A673 (cell line): ENCODE measurements around the gene RECQL5. TPM values are rescaled to one million over a fixed set of nuclear protein-coding genes. Genes with fewer than 3 reads are reported as not detected.

Source experiments
- BruUV-seq: library from RNA; stranded (reverse); fragments of 400-500 nt; replicated peaks from 2 replicates; lab custom pipeline; 2021; lab: Mats Ljungman, UMichigan
- CTCF ChIA-PET: fragments of 300-600 bp; sonication (Branson Sonifier 250); formaldehyde crosslinking; loops from one replicate; lab custom pipeline; 2022; ENCODE audit warnings: antibody characterized with exemption; lab: Charles Lee
- POLR2A ChIA-PET: fragments of 300-600 bp; sonication (Branson Sonifier 250); formaldehyde crosslinking; loops from one replicate; lab custom pipeline; 2022; ENCODE audit warnings: antibody characterized with exemption; ENCODE audit not compliant: low non-redundant PET; lab: Charles Lee
- DNase-seq: peaks from one replicate; pipeline ENCODE4 v3.0.0-alpha.2; 2015; ENCODE audit warnings: low spot score
- H3K27ac ChIP-seq: fragments of 200-600 bp; sonication (generic); 2 replicates; pipeline ENCODE4 v1.5.1; 2016; ENCODE audit warnings: mixed run types, low read depth, mild to moderate bottlenecking, mixed read lengths, antibody characterized with exemption, low read length; ENCODE audit not compliant: poor library complexity, severe bottlenecking
- H3K27me3 ChIP-seq: fragments of 200-600 bp; sonication (generic); replicated peaks from 2 replicates; pipeline ENCODE4 v1.6.1; 2017; ENCODE audit warnings: mixed run types, low read depth, mild to moderate bottlenecking, mixed read lengths, antibody characterized with exemption, low read length; ENCODE audit not compliant: insufficient read depth, poor library complexity
- H3K36me3 ChIP-seq: fragments of 200-600 bp; sonication (generic); 2 replicates; pipeline ENCODE4 v1.6.1; 2016; ENCODE audit warnings: mixed run types, mild to moderate bottlenecking, mixed read lengths, antibody characterized with exemption, low read length; ENCODE audit not compliant: insufficient read depth, poor library complexity, severe bottlenecking
- H3K4me1 ChIP-seq: fragments of 200-600 bp; sonication (generic); 2 replicates; pipeline ENCODE4 v1.6.1; 2017; ENCODE audit warnings: mixed run types, mild to moderate bottlenecking, mixed read lengths, antibody characterized with exemption, low read length; ENCODE audit not compliant: insufficient read depth, poor library complexity, severe bottlenecking
- H3K4me3 ChIP-seq: fragments of 200-600 bp; sonication (generic); 2 replicates; pipeline ENCODE4 v1.5.1; 2016; ENCODE audit warnings: low read depth, mixed run types, mild to moderate bottlenecking, mixed read lengths, low read length; ENCODE audit not compliant: poor library complexity, severe bottlenecking
- H3K9me3 ChIP-seq: fragments of 200-600 bp; sonication (generic); 2 replicates; pipeline ENCODE4 v1.6.1; 2016; ENCODE audit warnings: mixed run types, low read depth, mild to moderate bottlenecking, mixed read lengths, antibody characterized with exemption, low read length; ENCODE audit not compliant: poor library complexity, severe bottlenecking
- CTCF ChIP-seq: fragments of 300-800, 200-600 bp; sonication (generic); conservative IDR thresholded peaks from 2 replicates; pipeline ENCODE4 v1.5.1; 2017; ENCODE audit warnings: low read depth, mild to moderate bottlenecking, antibody characterized with exemption, low read length, moderate library complexity, mixed read lengths
- EZH2 ChIP-seq: fragments of 200-600 bp; sonication (generic); IDR thresholded peaks from 2 replicates; pipeline ENCODE4 v1.6.1; 2017; ENCODE audit warnings: borderline replicate concordance, low read depth, mild to moderate bottlenecking, mixed read lengths, antibody characterized with exemption, low read length; ENCODE audit not compliant: poor library complexity, severe bottlenecking
- intact Hi-C: fragments of 100-400 bp; cut with micrococcal nuclease; formaldehyde crosslinking; loops from one replicate; pipeline ENCODE4 v1.10.0; 2022; ENCODE audit not compliant: unreplicated experiment
- total RNA-seq: library from RNA; stranded (reverse); gene quantifications from 2 replicates; pipeline ENCODE4 v1.2.3, GENCODE V29; 2021

The RECQL5 gene
- total RNA-seq, 1 experiment from 2014 or later = 30.6 TPM

GRCh38 chr17:75642784-75643642 is 23.9 kb downstream of the RECQL5 start:
- TF ChIP-seq CTCF = no peak
- TF ChIP-seq EZH2 = no peak
- ChIA-PET CTCF (interaction anchor here (0.6 kb wide), 1 partner anchor 105 kb away, joined by 3 read pairs; no protein-coding TSS in a partner anchor), POLR2A (no interaction called here)
- intact Hi-C loops = no loop called here
- Histone ChIP-seq H3K4me3 (no peak overlapping the region), H3K36me3 (no peaks in the 10 kb centered on the region), H3K9me3 (no peaks in the 10 kb centered on the region), H3K4me1 (no peaks in the 10 kb centered on the region), H3K27me3 (no peaks in the 10 kb centered on the region), H3K27ac (no peak overlapping the region)
- no TSS peak for BruUV-seq
- no peak for DNase-seq

DNA sequence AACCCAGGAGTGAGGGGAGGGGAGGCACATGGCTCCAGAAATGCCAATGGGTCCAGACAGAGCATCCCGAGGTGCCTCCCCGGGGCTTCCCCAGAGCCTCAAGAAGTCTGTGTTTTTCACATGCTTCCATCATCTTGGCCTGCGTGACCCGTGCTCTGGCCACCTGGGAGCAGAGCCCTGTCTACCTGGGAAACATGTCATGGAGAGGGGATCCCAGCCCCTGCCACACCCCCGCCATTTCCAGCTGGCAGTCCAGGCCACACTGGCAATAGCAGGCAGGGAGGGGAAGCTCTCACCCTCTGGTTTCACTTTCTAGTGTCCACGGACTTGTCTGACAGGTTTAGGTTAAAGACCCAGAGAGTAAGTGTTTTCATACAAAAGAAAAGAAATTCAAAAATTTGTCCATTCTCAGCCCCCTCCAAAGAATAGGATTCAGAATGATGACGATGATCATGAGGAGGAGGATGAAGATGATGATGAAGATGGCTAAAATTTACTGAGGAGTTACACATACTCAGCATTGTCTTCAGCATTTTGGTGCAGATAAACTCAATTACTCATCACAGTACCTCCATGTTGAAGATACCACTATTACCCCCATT is 24.7 kb downstream of the RECQL5 start:
- intact Hi-C loops = no loop called here
- Histone ChIP-seq H3K36me3 (no peaks in the 10 kb centered on the region), H3K4me3 (no peak overlapping the region), H3K27ac (no peak overlapping the region), H3K4me1 (no peaks in the 10 kb centered on the region), H3K9me3 (no peaks in the 10 kb centered on the region), H3K27me3 (no peaks in the 10 kb centered on the region)
- POLR2A ChIA-PET = no interaction called here
- no peak for DNase-seq
- no peak for TF ChIP-seq EZH2
- TF ChIP-seq CTCF = no peak
- BruUV-seq = no TSS peak
- CTCF ChIA-PET = no interaction called here

GRCh38 chr17:75641343-75641742 is 25.6 kb downstream of the RECQL5 start:
- BruUV-seq = no TSS peak
- ChIA-PET CTCF (no interaction called here), POLR2A (interaction anchor here (0.6 kb wide), 1 partner anchor 47 kb away, joined by 4 read pairs; no protein-coding TSS in a partner anchor)
- intact Hi-C loops = no loop called here
- Histone ChIP-seq H3K27ac (no peak overlapping the region), H3K4me1 (no peaks in the 10 kb centered on the region), H3K27me3 (no peaks in the 10 kb centered on the region), H3K4me3 (no peak overlapping the region), H3K9me3 (no peaks in the 10 kb centered on the region), H3K36me3 (no peaks in the 10 kb centered on the region)
- TF ChIP-seq CTCF (no peak), EZH2 (no peak)
- DNase-seq = no peak
